ENCODE data around the gene MFAP4. TPM values are rescaled to one million over a fixed set of nuclear protein-coding genes. Genes with fewer than 3 reads are reported as not detected.

MFAP4 gene
- polyA plus RNA-seq, 1 experiment, result 122 TPM

GRCh38 chr17:19348081-19348650 is 38.8 kb downstream of the MFAP4 start:
- no peak for DNase-seq (ENCODE audit: low read depth, low spot score)
- H3K9me3 ChIP-seq (ENCODE audit: control insufficient read depth, insufficient read depth, low read length), result no peaks in the 10 kb centered on the region; the same call in 1 of the 2 replicates
- ChIA-PET CTCF (no interaction called here), POLR2A (no interaction called here)
- H3K27me3 ChIP-seq (ENCODE audit: control insufficient read depth, insufficient read depth, low read length), result no peaks in the 10 kb centered on the region
- TF ChIP-seq, protein P1, sequence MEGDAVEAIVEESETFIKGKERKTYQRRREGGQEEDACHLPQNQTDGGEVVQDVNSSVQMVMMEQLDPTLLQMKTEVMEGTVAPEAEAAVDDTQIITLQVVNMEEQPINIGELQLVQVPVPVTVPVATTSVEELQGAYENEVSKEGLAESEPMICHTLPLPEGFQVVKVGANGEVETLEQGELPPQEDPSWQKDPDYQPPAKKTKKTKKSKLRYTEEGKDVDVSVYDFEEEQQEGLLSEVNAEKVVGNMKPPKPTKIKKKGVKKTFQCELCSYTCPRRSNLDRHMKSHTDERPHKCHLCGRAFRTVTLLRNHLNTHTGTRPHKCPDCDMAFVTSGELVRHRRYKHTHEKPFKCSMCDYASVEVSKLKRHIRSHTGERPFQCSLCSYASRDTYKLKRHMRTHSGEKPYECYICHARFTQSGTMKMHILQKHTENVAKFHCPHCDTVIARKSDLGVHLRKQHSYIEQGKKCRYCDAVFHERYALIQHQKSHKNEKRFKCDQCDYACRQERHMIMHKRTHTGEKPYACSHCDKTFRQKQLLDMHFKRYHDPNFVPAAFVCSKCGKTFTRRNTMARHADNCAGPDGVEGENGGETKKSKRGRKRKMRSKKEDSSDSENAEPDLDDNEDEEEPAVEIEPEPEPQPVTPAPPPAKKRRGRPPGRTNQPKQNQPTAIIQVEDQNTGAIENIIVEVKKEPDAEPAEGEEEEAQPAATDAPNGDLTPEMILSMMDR (IDR thresholded peaks at IDR 0.05; ENCODE audit: low read depth, low read length), result no peak
- no peak overlapping the region for H3K4me3 ChIP-seq (ENCODE audit: low read depth, low read length)
- H3K27ac ChIP-seq (ENCODE audit: low read depth, low read length), result no peak overlapping the region

DNA sequence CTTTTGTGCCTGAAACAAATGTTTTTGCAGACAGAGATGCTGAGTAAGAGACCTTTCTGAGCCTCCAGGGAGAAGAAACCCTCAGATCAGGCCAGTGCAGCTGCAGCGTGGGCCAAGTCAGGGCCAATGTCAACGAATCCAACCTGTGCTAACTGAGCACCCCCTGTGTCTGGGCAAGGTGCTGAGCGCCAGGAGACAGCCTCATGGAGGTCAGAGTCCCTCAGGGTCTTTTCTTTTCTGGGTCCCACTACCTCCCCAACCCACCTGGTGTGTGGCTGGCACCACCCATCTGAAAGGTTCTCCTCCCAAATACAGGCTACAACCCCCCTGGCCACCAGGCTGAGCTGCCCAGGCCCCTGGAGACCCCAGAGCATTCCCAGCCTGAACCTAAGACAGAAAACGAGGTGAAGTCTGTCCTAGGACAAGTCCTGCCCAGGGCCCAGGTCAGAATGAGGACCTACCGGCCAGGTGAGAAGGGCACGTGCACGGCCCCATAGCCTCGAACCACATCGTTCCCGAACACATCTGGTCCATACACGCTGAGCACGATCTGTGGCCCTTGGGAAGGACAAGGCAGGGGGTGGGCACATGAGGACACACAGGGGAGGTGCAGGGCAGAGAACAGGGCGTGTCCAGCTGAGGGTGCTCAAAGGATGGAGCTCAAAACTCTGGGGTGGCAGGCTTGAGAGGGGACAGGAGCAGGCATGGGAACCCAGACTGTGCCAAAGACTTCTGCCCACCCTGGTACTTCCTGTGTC is 39.5 kb downstream of the MFAP4 start:
- CTCF ChIA-PET, result interaction anchor here (0.7 kb wide), 1 partner anchor 9 kb away, joined by 3 read pairs; no protein-coding TSS in a partner anchor
- no peak for DNase-seq (ENCODE audit: low read depth, low spot score)
- no peaks in the 10 kb centered on the region for H3K27me3 ChIP-seq (ENCODE audit: control insufficient read depth, insufficient read depth, low read length)
- H3K4me3 ChIP-seq (ENCODE audit: low read depth, low read length), result no peak overlapping the region
- TF ChIP-seq, protein P1 (IDR thresholded peaks at IDR 0.05; ENCODE audit: low read depth, low read length), result no peak
- H3K9me3 ChIP-seq (ENCODE audit: control insufficient read depth, insufficient read depth, low read length), result no peaks in the 10 kb centered on the region; the same call in 1 of the 2 replicates
- POLR2A ChIA-PET, result interaction anchor here (0.8 kb wide), 1 partner anchor 30 kb away, joined by 3 read pairs; no protein-coding TSS in a partner anchor
- peak overlapping the region; percentile 80 for H3K27ac ChIP-seq (ENCODE audit: low read depth, low read length)

GRCh38 chr17:19346351-19347255 is 40.4 kb downstream of the MFAP4 start:
- peak; percentile 48 for DNase-seq (ENCODE audit: low read depth, low spot score)
- H3K9me3 ChIP-seq (ENCODE audit: control insufficient read depth, insufficient read depth, low read length), result no peaks in the 10 kb centered on the region; the same call in 1 of the 2 replicates
- TF ChIP-seq, protein P1 (IDR thresholded peaks at IDR 0.05; ENCODE audit: low read depth, low read length), result no peak
- H3K27ac ChIP-seq (ENCODE audit: low read depth, low read length), result peak overlapping the region; percentile 80
- no peaks in the 10 kb centered on the region for H3K27me3 ChIP-seq (ENCODE audit: control insufficient read depth, insufficient read depth, low read length)
- H3K4me3 ChIP-seq (ENCODE audit: low read depth, low read length), result no peak overlapping the region
- POLR2A ChIA-PET, result interaction anchor here (0.8 kb wide), 1 partner anchor 31 kb away, joined by 3 read pairs; no protein-coding TSS in a partner anchor
- CTCF ChIA-PET, result interaction anchor here (0.7 kb wide), 1 partner anchor 8 kb away, joined by 3 read pairs; no protein-coding TSS in a partner anchor

- TF ChIP-seq, protein P1 (IDR thresholded peaks at IDR 0.05; ENCODE audit: low read depth, low read length), result no peak
- no peak overlapping the region for H3K4me3 ChIP-seq (ENCODE audit: low read depth, low read length)
- no peaks in the 10 kb centered on the region for H3K27me3 ChIP-seq (ENCODE audit: control insufficient read depth, insufficient read depth, low read length)
- no peaks in the 10 kb centered on the region; the same call in 1 of the 2 replicates for H3K9me3 ChIP-seq (ENCODE audit: control insufficient read depth, insufficient read depth, low read length)
- ChIA-PET CTCF (no interaction called here), POLR2A (no interaction called here)
- DNase-seq (ENCODE audit: low read depth, low spot score), result no peak
- peak overlapping the region; percentile 39 for H3K27ac ChIP-seq (ENCODE audit: low read depth, low read length)
These were observed 41.3 kb downstream of the MFAP4 start for GRCh38 chr17:19345486-19346350.

All from AG04450 (cell line).